GM21367 (cell line): Measurements from ENCODE around the gene POU5F2.

Source experiments
- ATAC-seq: cut with Tn5 transposase; IDR thresholded peaks from one replicate; pipeline ENCODE4 v1.9.1; 2021; ENCODE audit not compliant: unreplicated experiment

POU5F2 gene

GRCh38 chr5:93717162-93717561 is 24.2 kb downstream of the POU5F2 start:
- ATAC-seq, result no peak

DNA sequence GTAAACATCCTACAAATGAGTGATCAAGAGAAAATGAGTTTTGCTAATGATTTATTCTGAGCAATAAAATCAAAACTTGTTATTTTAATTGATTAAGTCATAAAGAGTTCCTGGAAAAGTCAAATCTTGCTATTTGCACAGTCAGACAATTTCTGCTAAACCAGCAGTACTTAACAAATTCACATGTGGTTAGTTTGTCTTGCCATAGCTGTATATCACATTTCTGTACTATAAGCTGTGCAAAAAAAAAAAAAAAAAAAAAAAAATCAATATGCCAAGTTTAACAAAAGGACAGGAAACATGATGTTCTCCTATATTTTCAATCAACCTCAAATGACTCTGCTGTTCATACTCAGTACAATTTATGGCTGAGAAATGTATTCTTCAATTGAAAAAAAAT is 24.9 kb downstream of the POU5F2 start:
- no peak for ATAC-seq

DNA sequence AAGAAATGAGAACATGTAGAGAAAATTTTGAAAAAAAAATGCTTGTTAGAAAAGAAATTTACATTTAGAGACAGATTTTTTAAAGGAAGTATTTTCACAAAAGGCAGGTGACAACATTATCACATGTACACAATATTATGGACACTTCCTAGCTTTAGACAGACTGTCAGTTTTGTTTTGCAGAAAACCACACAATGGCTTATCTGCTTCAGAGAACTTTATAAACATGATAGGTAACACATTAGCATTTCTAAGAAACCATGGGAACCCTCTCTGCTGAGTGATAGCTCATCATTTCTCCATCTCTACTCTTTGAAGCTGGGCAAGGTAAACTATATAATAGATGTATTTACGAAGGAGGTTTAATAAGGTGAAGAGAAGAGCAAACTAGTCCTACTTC is 25.6 kb downstream of the POU5F2 start:
- ATAC-seq, result no peak

- ATAC-seq, result no peak
Measured at GRCh38 chr5:93715327-93715726, 26.1 kb downstream of the POU5F2 start.

GRCh38 chr5:93708442-93708841 is 33.0 kb downstream of the POU5F2 start:
- ATAC-seq, result no peak

GRCh38 chr5:93705896-93706295 is 35.5 kb downstream of the POU5F2 start:
- ATAC-seq, result no peak

DNA sequence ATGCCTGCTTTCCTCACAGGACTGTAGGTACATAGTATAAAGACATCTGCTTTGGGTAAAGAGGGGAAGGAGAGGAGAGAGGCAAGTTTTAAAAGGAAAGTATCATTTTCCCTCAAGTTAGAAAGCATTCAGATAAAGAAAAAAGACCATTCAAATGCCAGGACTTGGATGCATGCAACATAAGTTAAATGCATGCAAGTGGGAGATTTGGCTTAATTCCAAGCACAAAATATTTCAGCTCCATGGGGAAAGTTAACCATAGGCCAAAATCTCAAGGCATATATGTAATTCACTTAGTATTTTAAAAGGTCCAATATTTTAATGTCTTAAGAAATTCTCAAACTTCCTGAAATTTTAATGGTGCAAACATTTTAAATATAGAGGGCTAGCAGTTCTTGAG is 36.4 kb downstream of the POU5F2 start:
- ATAC-seq, result no peak

DNA sequence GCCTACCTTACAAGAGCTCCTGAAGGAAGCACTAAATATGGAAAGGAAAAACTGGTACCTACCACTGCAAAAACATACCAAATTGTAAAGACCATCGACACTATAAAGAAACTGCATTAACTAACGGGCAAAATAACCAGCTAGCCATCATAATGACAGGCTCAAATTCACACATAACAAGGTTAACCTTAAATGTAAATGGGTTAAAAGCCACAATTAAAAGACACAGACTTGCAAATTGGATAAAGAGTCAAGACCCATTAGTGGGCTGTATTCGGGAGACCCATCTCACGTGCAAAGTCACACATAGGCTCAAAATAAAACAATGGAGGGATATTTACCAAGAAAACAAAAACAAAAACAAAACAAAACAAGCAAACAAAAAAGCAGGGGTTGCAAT is 49.4 kb downstream of the POU5F2 start:
- ATAC-seq, result no peak
